ENCODE data around the gene CRYZL1. TPM values are rescaled to one million over a fixed set of nuclear protein-coding genes. Genes with fewer than 3 reads are reported as not detected.

CRYZL1 gene
- total RNA-seq, 1 experiment from 2014 or later, result 13.5 TPM

DNA sequence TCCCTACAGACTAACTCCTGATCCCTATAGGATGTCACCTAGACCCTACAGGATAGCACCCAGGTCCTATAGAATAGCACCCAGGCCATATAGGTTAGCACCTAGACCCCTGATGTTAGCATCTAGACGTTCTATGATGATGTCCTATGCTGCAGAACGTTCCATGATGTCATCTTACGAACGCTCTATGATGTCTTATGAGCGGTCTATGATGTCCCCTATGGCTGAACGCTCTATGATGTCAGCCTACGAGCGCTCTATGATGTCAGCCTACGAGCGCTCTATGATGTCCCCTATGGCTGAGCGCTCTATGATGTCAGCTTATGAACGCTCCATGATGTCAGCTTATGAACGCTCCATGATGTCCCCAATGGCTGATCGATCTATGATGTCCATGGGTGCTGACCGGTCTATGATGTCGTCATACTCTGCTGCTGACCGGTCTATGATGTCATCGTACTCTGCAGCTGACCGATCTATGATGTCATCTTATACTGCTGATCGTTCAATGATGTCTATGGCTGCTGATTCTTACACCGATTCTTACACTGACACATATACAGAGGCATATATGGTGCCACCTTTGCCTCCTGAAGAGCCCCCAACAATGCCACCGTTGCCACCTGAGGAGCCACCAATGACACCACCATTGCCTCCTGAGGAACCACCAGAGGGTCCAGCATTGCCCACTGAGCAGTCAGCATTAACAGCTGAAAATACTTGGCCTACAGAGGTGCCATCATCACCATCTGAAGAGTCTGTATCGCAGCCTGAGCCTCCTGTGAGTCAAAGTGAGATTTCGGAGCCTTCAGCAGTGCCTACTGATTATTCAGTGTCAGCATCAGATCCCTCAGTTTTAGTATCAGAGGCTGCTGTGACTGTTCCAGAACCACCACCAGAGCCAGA, 89.2 kb downstream of the CRYZL1 start:
- Histone ChIP-seq H3K9me3 (ENCODE audit: control insufficient read depth, low read depth, low read length) (no peaks in the 10 kb centered on the region), H4K91ac (ENCODE audit: insufficient read length, low read depth, low read length) (no peak overlapping the region), H3K18ac (ENCODE audit: insufficient read length, low read depth, low read length) (no peak overlapping the region), H3K79me1 (ENCODE audit: insufficient read depth, low read depth, low read length, poor library complexity, severe bottlenecking) (peaks cover 13% of the 10 kb centered on the region), H2BK20ac (ENCODE audit: low read depth, low read length, poor library complexity, severe bottlenecking) (no peak overlapping the region), H2AFZ (ENCODE audit: low read length) (no peak overlapping the region), H3K4ac (ENCODE audit: low read depth, low read length) (no peak overlapping the region), H3K14ac (ENCODE audit: insufficient read depth, low read length) (no peak overlapping the region), H4K20me1 (ENCODE audit: control insufficient read depth, insufficient read depth, insufficient read length) (no peaks in the 10 kb centered on the region), H3K4me1 (ENCODE audit: insufficient read depth, low read length) (no peaks in the 10 kb centered on the region), H3K23ac (ENCODE audit: insufficient read length, low read depth, low read length) (no peak overlapping the region), H2BK15ac (ENCODE audit: low read depth, low read length) (no peak overlapping the region), H2BK120ac (ENCODE audit: low read depth, low read length, poor library complexity, severe bottlenecking) (no peak overlapping the region), H2BK5ac (ENCODE audit: insufficient read length, low read length) (no peak overlapping the region), H3T11ph (ENCODE audit: low read length) (no peak overlapping the region), H3K79me2 (ENCODE audit: insufficient read depth, low read length) (peaks cover 39% of the 10 kb centered on the region; the same call in 1 of the 2 replicates), H2BK12ac (ENCODE audit: insufficient read length, low read depth, low read length) (no peak overlapping the region), H3K27me3 (ENCODE audit: insufficient read depth, low read length) (no peaks in the 10 kb centered on the region), H3K4me2 (ENCODE audit: insufficient read depth, insufficient read length, low read length) (no peak overlapping the region), H3K27ac (ENCODE audit: insufficient read length, low read depth, low read length) (no peak overlapping the region), H3K9ac (ENCODE audit: extremely low read depth, insufficient read length, low read length) (no peak overlapping the region), H3K23me2 (ENCODE audit: insufficient read length, low read depth, low read length, poor library complexity, severe bottlenecking) (no peaks in the 10 kb centered on the region), H4K8ac (replicated peaks; ENCODE audit: insufficient read length, low read depth, low read length) (no peak overlapping the region), H3K56ac (ENCODE audit: insufficient read length, low read depth, low read length) (no peak overlapping the region), H2AK5ac (ENCODE audit: insufficient read length, low read length) (no peak overlapping the region), H4K5ac (ENCODE audit: insufficient read length, low read depth, low read length) (no peak overlapping the region)
- Mint-ChIP-seq H3K9me3 (no peaks in the 10 kb centered on the region), H3K27me3 (ENCODE audit: low read depth) (no peaks in the 10 kb centered on the region), H3K4me1 (peaks cover 4 to 5% of the 10 kb centered on the region in 2 experiments; a peak in 2 of 4 replicates), H3K4me3 (no peak overlapping the region), H3K36me3 (ENCODE audit: insufficient read depth in 1 of 3, low read depth in 3 of 3) (peaks cover 73 to 96% (median 94%) of the 10 kb centered on the region in 3 experiments), H3K27ac (no peak overlapping the region; a peak in 1 of 7 replicates)
- TF ChIP-seq, protein P1, sequence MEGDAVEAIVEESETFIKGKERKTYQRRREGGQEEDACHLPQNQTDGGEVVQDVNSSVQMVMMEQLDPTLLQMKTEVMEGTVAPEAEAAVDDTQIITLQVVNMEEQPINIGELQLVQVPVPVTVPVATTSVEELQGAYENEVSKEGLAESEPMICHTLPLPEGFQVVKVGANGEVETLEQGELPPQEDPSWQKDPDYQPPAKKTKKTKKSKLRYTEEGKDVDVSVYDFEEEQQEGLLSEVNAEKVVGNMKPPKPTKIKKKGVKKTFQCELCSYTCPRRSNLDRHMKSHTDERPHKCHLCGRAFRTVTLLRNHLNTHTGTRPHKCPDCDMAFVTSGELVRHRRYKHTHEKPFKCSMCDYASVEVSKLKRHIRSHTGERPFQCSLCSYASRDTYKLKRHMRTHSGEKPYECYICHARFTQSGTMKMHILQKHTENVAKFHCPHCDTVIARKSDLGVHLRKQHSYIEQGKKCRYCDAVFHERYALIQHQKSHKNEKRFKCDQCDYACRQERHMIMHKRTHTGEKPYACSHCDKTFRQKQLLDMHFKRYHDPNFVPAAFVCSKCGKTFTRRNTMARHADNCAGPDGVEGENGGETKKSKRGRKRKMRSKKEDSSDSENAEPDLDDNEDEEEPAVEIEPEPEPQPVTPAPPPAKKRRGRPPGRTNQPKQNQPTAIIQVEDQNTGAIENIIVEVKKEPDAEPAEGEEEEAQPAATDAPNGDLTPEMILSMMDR (conservative IDR thresholded peaks at IDR 0.05), result no peak
- no peak for DNase-seq
- no CpG with 5 or more reads among the region's 24 CpGs for WGBS (ENCODE audit: extremely low coverage, insufficient read length, low lambda C conversion rate)
